RPMI8226 (cell line): ENCODE results near the gene FLNB.

Experiments used
- DNase-seq: peaks from one replicate; pipeline ENCODE4 v3.0.0-alpha.2; 2015

The FLNB gene

GRCh38 chr3:58116161-58116955 is 108.1 kb downstream of the FLNB start:
- peak; percentile 7 for DNase-seq

DNA sequence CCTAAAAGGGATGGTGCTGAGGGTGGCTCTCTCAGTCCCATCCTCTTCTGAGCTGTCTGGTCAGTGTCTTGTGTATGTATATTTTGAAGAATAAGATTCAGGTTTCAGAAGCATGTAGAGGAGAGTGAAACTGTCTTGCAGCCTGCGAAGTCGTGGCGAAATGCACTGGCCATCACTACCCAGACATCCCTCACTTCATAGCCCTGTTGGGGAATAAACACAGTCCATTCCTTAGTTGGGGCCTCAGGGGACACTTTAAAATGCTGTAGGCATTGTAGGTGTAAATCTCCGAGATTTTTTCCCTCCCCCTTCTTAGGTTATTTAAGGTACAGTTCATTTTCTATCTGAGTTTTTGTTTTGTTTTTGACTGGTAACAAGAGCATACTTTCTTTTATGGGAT is 108.8 kb downstream of the FLNB start:
- no peak for DNase-seq

DNA sequence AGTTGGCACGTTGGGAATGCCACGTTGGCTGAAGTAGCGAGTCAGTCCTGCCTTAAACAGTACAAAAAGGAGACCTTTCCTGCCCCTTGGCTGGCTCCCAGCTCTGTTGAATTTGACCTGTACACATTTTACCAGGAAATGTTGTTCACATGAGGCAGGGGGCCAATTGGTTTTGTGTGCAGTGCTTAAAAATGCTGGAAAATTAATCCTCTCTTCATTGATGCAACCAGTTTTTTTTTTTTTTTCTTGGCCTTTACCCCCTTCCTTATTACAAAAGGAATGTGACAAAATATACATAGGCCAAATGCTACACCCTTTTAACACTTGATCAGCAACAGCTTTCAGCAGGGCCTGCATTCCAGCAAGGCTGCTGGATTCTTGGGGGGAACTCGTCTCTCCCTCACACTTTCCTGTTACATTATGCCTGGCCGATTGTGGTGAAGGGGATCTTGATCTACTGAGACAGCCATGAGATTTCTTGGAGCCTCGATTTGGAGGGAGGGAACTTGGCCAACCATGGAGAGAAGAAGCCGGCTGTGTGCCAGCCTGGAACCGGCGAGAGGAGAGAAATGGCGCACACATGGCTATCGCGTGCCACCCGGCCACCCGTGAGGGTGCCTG is 109.4 kb downstream of the FLNB start:
- DNase-seq = no peak

DNA sequence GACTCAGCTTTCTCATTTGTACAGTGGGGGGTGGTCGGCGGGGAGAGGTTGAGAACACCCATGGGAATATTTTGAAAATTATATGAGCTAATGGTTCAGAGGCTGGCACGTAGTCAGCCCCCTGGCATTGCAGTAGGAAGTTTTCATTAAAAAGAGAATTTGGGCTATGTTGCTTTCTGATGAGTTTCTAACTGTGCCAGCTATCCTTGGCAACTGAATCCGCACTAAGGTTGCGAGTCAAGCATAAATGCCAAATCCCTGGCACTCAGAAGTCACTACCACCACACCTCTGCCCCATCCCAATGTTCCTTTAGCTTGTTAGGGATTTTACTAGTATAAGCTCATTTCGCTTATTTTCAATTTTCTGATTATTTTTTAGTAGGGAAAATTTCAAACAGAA is 111.0 kb downstream of the FLNB start:
- DNase-seq = no peak

GRCh38 chr3:58120075-58120812 is 112.0 kb downstream of the FLNB start:
- DNase-seq = no peak

DNA sequence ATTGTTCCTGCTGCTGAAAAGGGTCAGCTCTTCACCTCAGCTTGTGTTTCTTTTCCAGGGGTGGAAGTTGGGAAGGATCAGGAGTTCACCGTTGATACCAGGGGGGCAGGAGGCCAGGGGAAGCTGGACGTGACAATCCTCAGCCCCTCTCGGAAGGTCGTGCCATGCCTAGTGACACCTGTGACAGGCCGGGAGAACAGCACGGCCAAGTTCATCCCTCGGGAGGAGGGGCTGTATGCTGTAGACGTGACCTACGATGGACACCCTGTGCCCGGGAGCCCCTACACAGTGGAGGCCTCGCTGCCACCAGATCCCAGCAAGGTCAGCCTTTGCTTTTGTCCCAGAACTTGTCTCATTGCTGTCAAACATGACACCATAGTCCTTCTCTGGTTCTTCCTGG is 113.0 kb downstream of the FLNB start:
- no peak for DNase-seq

- DNase-seq = no peak
These were observed 114.9 kb downstream of the FLNB start for GRCh38 chr3:58122936-58123700.

GRCh38 chr3:58124387-58124786 is 116.2 kb downstream of the FLNB start:
- no peak for DNase-seq

DNA sequence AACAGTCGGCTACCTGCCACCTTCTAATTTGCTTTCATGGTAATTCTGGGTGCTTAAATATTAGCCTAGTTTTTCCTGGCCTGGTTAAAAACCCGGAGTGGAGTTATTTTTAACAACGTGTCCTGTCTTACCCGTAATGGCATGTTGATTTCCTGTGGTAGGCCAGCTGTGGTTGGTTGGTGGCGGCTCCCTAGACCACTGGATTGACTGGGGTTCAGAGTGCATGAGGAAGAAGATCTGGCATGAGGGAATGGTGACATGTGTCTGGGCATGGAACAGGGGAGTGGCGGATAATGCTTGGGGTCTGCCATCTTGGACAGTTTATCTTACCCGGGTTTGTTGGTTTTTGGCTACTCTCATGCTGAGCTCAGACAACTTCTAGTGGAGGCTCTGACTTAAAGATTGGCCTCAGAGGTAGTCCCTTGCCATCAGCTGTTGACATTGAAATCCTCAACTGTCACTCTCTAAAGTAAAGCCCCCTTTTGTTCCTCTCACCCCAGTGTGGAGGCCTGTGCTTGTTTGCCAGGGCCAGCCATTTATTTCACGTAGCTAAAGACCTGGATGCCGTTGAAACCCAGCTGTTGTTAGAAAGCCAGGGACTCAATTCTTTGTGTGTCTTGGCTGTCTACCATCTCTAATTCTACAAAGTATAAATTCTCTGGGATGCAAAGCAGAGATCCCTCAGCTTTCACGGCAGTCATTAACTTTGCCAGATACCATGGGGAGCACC is 121.0 kb downstream of the FLNB start:
- DNase-seq = no peak

DNA sequence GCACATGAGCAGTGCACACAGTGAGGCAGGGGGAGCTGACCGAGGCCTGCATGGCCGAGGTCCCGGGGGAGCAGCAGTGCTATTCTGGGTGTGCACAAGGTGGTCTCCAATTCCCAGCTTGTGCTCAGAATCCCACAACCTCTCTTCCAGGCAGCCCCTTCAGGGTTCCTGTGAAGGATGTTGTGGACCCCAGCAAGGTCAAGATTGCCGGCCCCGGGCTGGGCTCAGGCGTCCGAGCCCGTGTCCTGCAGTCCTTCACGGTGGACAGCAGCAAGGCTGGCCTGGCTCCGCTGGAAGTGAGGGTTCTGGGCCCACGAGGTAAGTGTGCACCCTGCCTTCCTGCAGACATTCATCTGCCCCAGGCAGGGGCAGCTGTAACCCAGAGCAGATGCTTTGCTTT is 122.4 kb downstream of the FLNB start:
- DNase-seq = no peak

DNA sequence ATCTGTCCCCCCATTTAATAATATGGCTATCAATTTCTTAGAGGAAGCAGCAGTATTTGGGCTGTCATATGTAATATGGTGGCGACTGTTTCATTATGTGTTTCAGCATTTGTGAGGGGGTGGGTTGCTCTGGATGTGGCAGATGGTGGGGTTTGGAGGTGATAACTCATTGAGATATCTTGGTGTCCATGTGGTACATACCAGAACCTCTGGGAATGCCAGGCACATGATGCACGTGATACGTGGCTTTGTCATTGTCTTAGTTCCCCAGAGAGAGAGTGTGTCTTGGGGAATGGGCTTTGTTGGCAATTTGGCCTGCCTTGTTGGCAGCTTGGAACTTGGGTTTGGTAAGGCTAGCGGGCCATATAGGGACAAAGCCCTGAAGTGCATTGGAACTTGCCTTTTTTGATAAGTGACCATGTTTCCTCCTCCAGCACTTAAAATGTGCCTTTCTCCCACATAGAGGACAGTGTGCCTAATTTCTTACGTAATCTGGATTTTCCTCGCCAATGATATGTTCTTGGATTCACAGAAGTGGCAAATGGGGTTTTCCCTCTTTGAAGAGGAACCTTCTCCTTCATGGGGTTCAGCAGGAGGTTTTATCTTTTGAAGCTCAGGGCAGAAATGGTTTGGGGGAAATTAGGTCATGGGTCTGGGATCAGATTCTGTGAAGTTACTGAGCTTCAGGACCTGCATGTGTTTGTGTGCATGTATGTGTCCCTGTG is 123.0 kb downstream of the FLNB start:
- no peak for DNase-seq

DNA sequence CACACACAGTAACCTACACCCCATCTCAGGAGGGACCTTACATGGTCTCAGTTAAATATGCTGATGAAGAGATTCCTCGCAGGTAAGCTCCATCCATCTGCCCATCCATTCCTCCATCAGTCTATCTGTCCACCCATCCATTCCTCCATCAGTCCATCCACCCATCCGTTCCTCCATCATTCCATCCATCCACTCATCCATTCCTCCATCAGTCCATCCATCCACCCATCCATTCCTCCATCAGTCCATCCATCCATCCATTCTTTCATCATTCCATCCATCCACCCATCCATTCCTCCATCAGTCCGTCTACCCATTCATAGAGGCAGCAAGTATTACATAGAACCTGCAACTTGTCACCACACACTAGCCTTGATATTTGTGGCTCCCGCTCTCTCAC is 124.6 kb downstream of the FLNB start:
- DNase-seq = no peak

GRCh38 chr3:58134468-58134867 is 126.2 kb downstream of the FLNB start:
- no peak for DNase-seq

GRCh38 chr3:58135712-58136543 is 127.7 kb downstream of the FLNB start:
- no peak for DNase-seq

GRCh38 chr3:58137306-58137705 is 129.1 kb downstream of the FLNB start:
- DNase-seq = no peak

GRCh38 chr3:58141766-58142345 is 133.6 kb downstream of the FLNB start:
- DNase-seq = no peak

- no peak for DNase-seq
These were observed 135.3 kb downstream of the FLNB start for GRCh38 chr3:58143417-58144055.

- no peak for DNase-seq
These were observed 136.5 kb downstream of the FLNB start for GRCh38 chr3:58144478-58145325.

DNA sequence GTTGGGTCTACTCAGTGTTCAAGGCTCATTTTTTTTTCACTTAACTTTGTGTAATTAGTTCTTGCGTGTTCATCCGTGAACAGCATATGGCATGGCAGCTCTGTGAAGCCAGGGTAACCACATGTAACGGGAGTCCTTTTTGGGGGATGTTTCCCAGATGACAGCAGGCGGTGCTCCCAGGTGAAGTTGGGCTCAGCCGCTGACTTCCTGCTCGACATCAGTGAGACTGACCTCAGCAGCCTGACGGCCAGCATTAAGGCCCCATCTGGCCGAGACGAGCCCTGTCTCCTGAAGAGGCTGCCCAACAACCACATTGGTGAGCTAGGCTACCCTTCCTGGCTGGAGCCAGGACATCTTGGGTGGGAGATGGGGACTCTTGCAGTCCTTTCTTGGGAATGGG is 139.8 kb downstream of the FLNB start:
- DNase-seq = no peak
